HepG2 (cell line): ENCODE data around the gene KIF25. TPM values are rescaled to one million over a fixed set of nuclear protein-coding genes. Genes with fewer than 3 reads are reported as not detected.

Source experiments
- ATAC-seq: fragments of 200-7000 bp; cut with Tn5 transposase; 3 replicates; pipeline ENCODE4 v1.9.1; 2020; ENCODE audit warnings: mild to moderate bottlenecking, moderate library complexity
- BruUV-seq: library from RNA; stranded (reverse); fragments of 400-500 nt; replicated peaks from 2 replicates; lab custom pipeline; 2021; lab: Mats Ljungman, UMichigan
- CTCF ChIA-PET: fragments of 300-600 bp; formaldehyde crosslinking; extraction: SDS; loops from one replicate; lab custom pipeline; 2021; ENCODE audit warnings: low total read pairs, inconsistent platforms, low intra/inter-chr PET ratio; lab: Yijun Ruan, JAX
- POLR2A ChIA-PET: fragments of 350-600 bp; sonication (Branson Sonifier 250); formaldehyde crosslinking; loops from one replicate; lab custom pipeline; 2020; ENCODE audit warnings: antibody characterized with exemption, inconsistent platforms; lab: Yijun Ruan, JAX
- DNase-seq: peaks from one replicate; pipeline ENCODE4 v3.0.0-alpha.2; 2015; ENCODE audit warnings: low spot score
- FAIRE-seq: peaks from 3 replicates; lab custom pipeline; 2011; peaks lifted over from hg19 to GRCh38; lab: Jason Lieb, UNC
- H2AFZ ChIP-seq: one replicate; pipeline ENCODE4 v1.6.1; 2011; ENCODE audit warnings: low read length, inconsistent platforms
- H3K27ac ChIP-seq: fragments of 300-600 bp; 3 replicates; pipeline ENCODE4 v1.8.0; 2011; ENCODE audit warnings: mixed run types, mild to moderate bottlenecking, mixed read lengths, low read length, inconsistent platforms; ENCODE audit not compliant: insufficient read depth; ENCODE audit errors: extremely low read length
- H3K27me3 ChIP-seq, 2 experiments: fragments of 200-600 bp in 1 of 2; 2 replicates in 1 of 2; 3 replicates in 1 of 2; pipeline versions ENCODE4 v1.6.0 to v1.8.0; 2011; ENCODE audit warnings: low read length in 2 of 2, mild to moderate bottlenecking in 2 of 2, moderate library complexity in 2 of 2, inconsistent platforms in 1 of 2; ENCODE audit not compliant: insufficient read depth in 2 of 2, control insufficient read depth in 1 of 2
- H3K36me3 ChIP-seq, 2 experiments: fragments of 200-600 bp in 1 of 2; replicated peaks in 1 of 2; 2 replicates in 1 of 2; 3 replicates in 1 of 2; pipeline versions ENCODE4 v1.5.1 to v1.8.0; 2011; ENCODE audit warnings: low read length in 2 of 2, inconsistent platforms in 1 of 2; ENCODE audit not compliant: insufficient read depth in 2 of 2, control insufficient read depth in 1 of 2
- H3K4me1 ChIP-seq: 2 replicates; pipeline ENCODE4 v1.5.1; 2012; ENCODE audit warnings: low read length, inconsistent platforms; ENCODE audit not compliant: insufficient read depth
- H3K4me2 ChIP-seq: 2 replicates; pipeline ENCODE4 v1.6.0; 2011; ENCODE audit warnings: low read depth, low read length, inconsistent platforms
- H3K4me3 ChIP-seq, 3 experiments: fragments of 200-600 bp in 1 of 3; sonication (generic), shearing (Covaris generic) in 1 of 3; replicated peaks in 1 of 3; 2 replicates each; pipeline ENCODE4 v1.5.1; 2011 to 2016; ENCODE audit warnings: low read length in 3 of 3, inconsistent platforms in 2 of 3, low read depth in 2 of 3, mild to moderate bottlenecking in 2 of 3, control low read depth in 1 of 3, mixed read lengths in 1 of 3; ENCODE audit not compliant: insufficient read depth in 1 of 3
- H3K79me2 ChIP-seq: one replicate; pipeline ENCODE4 v1.6.1; 2011; ENCODE audit warnings: low read length, inconsistent platforms; ENCODE audit not compliant: insufficient read depth
- H3K9ac ChIP-seq: 2 replicates; pipeline ENCODE4 v1.6.0; 2011; ENCODE audit warnings: mild to moderate bottlenecking, low read depth, low read length, inconsistent platforms; ENCODE audit not compliant: insufficient read depth
- H3K9me3 ChIP-seq: 2 replicates; pipeline ENCODE4 v1.5.1; 2012; ENCODE audit warnings: mild to moderate bottlenecking, low read length
- H4K20me1 ChIP-seq: 2 replicates; pipeline ENCODE4 v1.6.0; 2011; ENCODE audit warnings: inconsistent platforms, mild to moderate bottlenecking, low read length, moderate library complexity; ENCODE audit not compliant: insufficient read depth
- GATAD1 ChIP-seq: IDR thresholded peaks from 2 replicates; pipeline ENCODE4 v1.6.1; 2016; ENCODE audit warnings: missing genetic modification reagents, missing compliant biosample characterization
- HIC2 ChIP-seq: sonication (generic); formaldehyde crosslinking; IDR thresholded peaks from 2 replicates; pipeline ENCODE4 v1.9.0; 2022; ENCODE audit warnings: low read depth, missing genetic modification reagents
- MEIS1 ChIP-seq: sonication (generic); formaldehyde crosslinking; IDR thresholded peaks from 2 replicates; pipeline ENCODE4 v1.9.0; 2021; ENCODE audit warnings: mild to moderate bottlenecking, missing genetic modification reagents, moderate library complexity, borderline replicate concordance
- NR0B2 ChIP-seq: sonication (generic); formaldehyde crosslinking; IDR thresholded peaks from 2 replicates; pipeline ENCODE4 v1.4.0; 2020; ENCODE audit warnings: mild to moderate bottlenecking, missing genetic modification reagents
- PHB2 ChIP-seq: fragments of 450-650 bp; IDR thresholded peaks from 2 replicates; pipeline ENCODE4 v1.6.1; 2018; ENCODE audit not compliant: partially characterized antibody
- PHF8 ChIP-seq: sonication (generic); formaldehyde crosslinking; IDR thresholded peaks from 2 replicates; pipeline ENCODE4 v1.5.0; 2020; ENCODE audit warnings: missing genetic modification reagents
- ZNF136 ChIP-seq: sonication (generic); formaldehyde crosslinking; IDR thresholded peaks from 2 replicates; pipeline ENCODE4 v1.8.1; 2022; ENCODE audit warnings: low read depth, mild to moderate bottlenecking, moderate library complexity, missing genetic modification reagents
- ZNF441 ChIP-seq: sonication (generic); formaldehyde crosslinking; IDR thresholded peaks from 2 replicates; pipeline ENCODE4 v1.7.0; 2021; ENCODE audit warnings: missing genetic modification reagents, borderline replicate concordance
- ZNF512 ChIP-seq: sonication (generic); formaldehyde crosslinking; IDR thresholded peaks from 2 replicates; pipeline ENCODE4 v1.4.0; 2020; ENCODE audit warnings: mild to moderate bottlenecking, missing genetic modification reagents
- ZSCAN12 ChIP-seq: sonication (generic); formaldehyde crosslinking; IDR thresholded peaks from 2 replicates; pipeline ENCODE4 v1.9.0; 2021; ENCODE audit warnings: mild to moderate bottlenecking, missing genetic modification reagents
- WGBS: methylation state at CpG from one replicate; pipeline ENCODE4 v1.1.6; 2017; ENCODE audit warnings: low lambda C conversion rate; 5-methylcytosine and 5-hydroxymethylcytosine counted together
- in situ Hi-C: cut with HindIII; loops from 2 replicates; pipeline ENCODE4 v1.10.0; 2017; ENCODE audit warnings: low pct_unique_long_range_greater_than_20kb; ENCODE audit not compliant: extremely low pct_ligation_motif_present
- intact Hi-C: fragments of 100-400 bp; cut with micrococcal nuclease; formaldehyde crosslinking; loops from one replicate; pipeline ENCODE4 v1.10.0; 2022; ENCODE audit not compliant: unreplicated experiment
- polyA plus RNA-seq, 8 experiments: library from polyadenylated mRNA; depleted of rRNA in 3 of 8; stranded (reverse) in 7 of 8; unstranded in 1 of 8; fragments of >200 nt; fragmentation: Illumina TruSeq in 4 of 8; extraction: Trizol in 4 of 8; gene quantifications; 2 replicates each; pipeline versions ENCODE4 v1.2.1 to v1.2.3, GENCODE V29; 2011 to 2016; ENCODE audit warnings: low read depth in 4 of 8, missing spikeins in 1 of 8, mixed read lengths in 1 of 8; ENCODE audit not compliant: insufficient read depth in 1 of 8
- total RNA-seq, 5 experiments: library from RNA; depleted of rRNA; stranded (reverse); fragments of >200 nt; fragmentation: Illumina TruSeq; extraction: Trizol; gene quantifications; 2 replicates each; pipeline ENCODE4 v1.2.3, GENCODE V29; 2016; ENCODE audit warnings: low read depth in 1 of 5

The KIF25 gene
- total and polyA plus RNA-seq, 2 of the 13 experiments (the other 11 are each of a cell fraction or from before 2014, with no cell fraction given) = not detected

- FAIRE-seq = no peak
Observed at GRCh38 chr6:168083514-168083885, 86.0 kb downstream of the KIF25 start.

More at GRCh38 chr6:168083514-168083885, 86.0 kb downstream of the KIF25 start:
- H3K9ac ChIP-seq = no peak overlapping the region
- no peak for ATAC-seq
- peaks cover 28% of the 10 kb centered on the region for H3K4me1 ChIP-seq
- in situ Hi-C loops = no loop called here
- no peak overlapping the region for H3K27ac ChIP-seq
- no peaks in the 10 kb centered on the region for H4K20me1 ChIP-seq
- CTCF ChIA-PET = no interaction called here
- H3K79me2 ChIP-seq = no peaks in the 10 kb centered on the region
- TF ChIP-seq ZNF136 (CRISPR knock-in tag) (no peak), PHF8 (no peak), ZNF441 (CRISPR knock-in tag) (no peak), PHB2 (no peak), NR0B2 (no peak), ZNF512 (CRISPR knock-in tag) (no peak), MEIS1 (CRISPR knock-in tag) (no peak), HIC2 (CRISPR knock-in tag) (no peak), ZSCAN12 (CRISPR knock-in tag) (no peak), GATAD1 (CRISPR knock-in tag) (no peak)
- TF ChIP-seq, all 625 proteins: peak for 0
- DNase-seq = no peak
- H2AFZ ChIP-seq = no peak overlapping the region
- H3K4me3 ChIP-seq = no peak overlapping the region
- H3K9me3 ChIP-seq = no peaks in the 10 kb centered on the region
- POLR2A ChIA-PET = no interaction called here
- BruUV-seq = no TSS peak
- H3K27me3 ChIP-seq = peaks cover 11 to 70% of the 10 kb centered on the region in 2 experiments
- 7% methylated on average over 4 of the region's 5 CpGs for WGBS
- intact Hi-C loops = no loop called here
- H3K36me3 ChIP-seq = no peaks in the 10 kb centered on the region
- H3K4me2 ChIP-seq = no peak overlapping the region
